ACHN (cell line): ENCODE measurements around the gene HSF2BP.
A peak's percentile ranks its signal among the peaks of the same experiment; 100 is the strongest.
"Not testable (repeated sequence)": the region's sequence is repeated elsewhere in the genome, so short reads cannot be mapped to it uniquely, and the experiment has no call there.

Experiments
- DNase-seq: peaks from one replicate; pipeline ENCODE4 v3.0.0-alpha.2; 2015
- in situ Hi-C: cut with HindIII; loops from 2 replicates; pipeline ENCODE4 v1.10.0; 2017; ENCODE audit warnings: low sequenced_read_pairs, low pct_ligation_motif_present, low pct_unique_long_range_greater_than_20kb

The HSF2BP gene

DNA sequence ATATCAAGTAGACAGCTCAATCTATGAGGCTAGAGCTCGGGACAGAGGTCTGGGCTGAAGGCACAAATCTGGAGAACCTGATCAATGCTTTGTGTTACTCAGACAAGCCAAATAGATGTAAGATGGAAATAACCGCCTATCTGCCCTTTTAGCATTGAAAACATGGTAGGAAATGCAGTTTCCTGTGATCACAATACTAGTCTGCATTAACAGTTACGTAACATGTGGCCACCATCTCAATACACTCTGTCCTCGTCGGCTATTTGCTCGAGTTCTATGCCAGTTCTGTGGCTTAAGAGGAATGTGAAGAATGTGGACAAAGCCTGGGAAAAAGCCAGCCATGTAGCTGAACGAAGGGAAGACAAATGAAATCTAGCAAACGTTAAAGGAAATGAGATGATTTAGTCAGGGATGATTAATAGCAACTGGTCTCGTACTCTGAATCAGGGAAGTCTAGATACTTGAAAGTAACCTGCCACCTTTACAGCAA lies 73.3 kb downstream of the HSF2BP start:
- peak; percentile 98 for DNase-seq
- in situ Hi-C loops: no loop called here

DNA sequence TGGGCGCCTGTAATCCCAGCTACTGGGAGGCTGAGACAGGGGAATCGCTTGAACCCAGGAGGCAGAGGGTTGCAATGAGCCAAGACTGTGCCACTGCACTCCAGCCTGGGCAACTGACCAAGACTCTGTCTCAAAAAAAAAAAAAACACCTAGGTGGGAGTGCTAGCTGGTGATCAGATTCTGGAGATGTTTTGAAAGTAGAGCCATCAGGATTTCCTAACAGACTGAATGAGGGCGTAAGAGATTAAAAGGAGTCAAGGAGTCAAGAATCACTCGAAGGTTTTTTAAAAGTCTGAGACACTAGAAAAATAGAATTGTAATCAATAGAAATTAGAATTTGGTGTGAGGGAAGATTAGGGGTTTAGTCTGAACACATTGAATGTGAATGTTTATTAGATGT lies 73.8 kb downstream of the HSF2BP start:
- DNase-seq: no peak
- in situ Hi-C loops: no loop called here

DNA sequence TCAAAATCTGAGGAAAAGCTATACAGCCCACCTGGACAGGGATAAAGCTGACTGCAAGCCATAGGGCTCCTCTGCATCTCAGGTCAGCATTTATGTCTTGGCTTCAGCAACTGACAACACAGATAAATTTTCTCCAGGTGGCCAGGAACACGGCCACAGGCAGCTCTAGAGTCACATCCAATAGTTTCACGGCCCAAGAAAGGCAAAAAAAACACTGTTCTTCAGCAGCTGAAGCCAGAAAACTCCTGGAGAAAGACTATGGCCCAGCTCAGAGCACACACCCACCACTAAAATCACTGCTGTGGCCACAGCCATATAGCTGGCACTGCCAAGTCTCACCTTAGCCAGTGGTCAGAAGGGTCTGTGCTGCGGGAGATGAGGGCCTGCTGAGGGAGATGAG lies 77.8 kb downstream of the HSF2BP start:
- in situ Hi-C loops: no loop called here
- no peak for DNase-seq

DNA sequence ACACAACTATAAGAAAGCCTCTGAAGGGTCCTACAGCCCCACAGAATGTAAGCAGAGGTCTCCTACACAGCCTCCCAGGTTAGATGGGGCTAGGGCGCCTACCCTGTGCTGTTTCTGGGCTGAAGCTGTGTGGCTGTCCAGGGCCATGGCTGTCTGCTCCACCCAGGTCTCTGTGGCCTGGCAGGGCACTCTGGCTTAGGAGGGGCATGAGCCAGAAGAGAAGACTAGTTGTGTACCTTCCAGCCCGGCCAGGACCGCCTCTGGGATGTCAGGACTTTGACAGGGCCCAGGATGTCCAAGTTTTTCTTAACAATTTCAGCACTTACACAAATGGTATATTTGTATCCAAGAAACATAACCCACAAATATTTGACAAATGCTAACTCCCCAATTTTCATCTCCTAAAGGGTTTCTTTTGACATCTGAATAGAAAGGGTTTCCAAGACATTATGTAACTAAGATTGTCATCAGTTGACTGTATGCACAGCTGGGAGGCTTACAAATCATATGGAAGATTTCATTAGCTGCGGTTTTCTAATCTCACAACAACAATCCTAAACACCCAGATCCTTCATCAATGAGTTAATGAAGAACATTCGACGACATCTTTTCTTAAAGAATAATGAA lies 80.5 kb downstream of the HSF2BP start:
- in situ Hi-C loops: no loop called here
- no peak for DNase-seq

DNA sequence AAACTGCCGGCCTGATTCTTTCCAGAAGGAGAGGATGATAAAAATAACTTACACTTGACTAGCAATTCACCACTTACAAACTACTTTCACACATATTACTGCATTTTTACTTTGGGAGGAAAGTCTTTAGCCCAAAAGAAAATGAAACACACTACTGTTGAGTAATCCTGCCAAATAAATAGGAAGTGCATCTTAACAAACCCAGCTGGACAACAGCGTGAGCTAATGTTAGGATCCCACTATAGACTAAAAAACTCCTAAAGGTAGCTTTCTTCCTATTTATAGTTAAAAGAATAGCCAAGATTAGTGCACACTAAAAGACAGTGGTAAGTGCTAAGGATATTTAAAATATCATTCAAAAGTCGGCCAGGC lies 83.8 kb downstream of the HSF2BP start:
- in situ Hi-C loops: no loop called here
- DNase-seq: no peak

DNA sequence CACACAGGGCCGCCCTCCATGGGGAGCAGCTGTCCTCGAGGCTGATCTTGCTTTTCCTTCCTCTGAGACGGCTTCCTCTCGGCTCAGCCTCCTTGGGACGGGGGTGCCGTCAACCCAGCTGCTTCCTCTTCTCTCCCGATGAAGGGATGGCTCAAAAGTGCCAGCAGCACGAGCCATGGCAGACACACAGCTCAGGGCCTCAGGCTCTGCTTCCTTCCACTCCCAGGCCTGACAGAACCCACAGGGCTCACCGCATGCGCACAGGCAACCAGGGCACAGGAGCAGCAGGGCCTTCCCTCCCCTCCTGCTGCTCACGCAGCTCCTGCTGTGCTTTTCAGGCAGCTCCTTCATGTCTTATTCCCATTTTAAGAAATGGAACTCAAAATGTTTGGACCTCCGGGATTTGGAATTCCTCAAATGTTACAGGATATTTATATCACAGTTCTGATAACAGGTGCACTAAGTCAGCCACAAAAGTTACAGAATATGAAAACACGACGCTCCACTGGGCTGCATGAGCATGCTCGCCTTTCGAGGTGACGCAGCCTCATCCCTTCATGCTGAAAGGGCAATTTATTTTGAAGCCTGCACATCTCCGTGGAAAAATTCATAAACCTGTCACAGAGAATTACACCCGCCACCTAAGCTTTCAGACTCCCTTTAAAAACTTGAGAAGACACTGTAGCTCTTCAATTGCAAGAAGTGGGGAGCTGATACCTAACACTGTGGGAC lies 84.4 kb downstream of the HSF2BP start:
- DNase-seq: no peak
- in situ Hi-C loops: no loop called here

DNA sequence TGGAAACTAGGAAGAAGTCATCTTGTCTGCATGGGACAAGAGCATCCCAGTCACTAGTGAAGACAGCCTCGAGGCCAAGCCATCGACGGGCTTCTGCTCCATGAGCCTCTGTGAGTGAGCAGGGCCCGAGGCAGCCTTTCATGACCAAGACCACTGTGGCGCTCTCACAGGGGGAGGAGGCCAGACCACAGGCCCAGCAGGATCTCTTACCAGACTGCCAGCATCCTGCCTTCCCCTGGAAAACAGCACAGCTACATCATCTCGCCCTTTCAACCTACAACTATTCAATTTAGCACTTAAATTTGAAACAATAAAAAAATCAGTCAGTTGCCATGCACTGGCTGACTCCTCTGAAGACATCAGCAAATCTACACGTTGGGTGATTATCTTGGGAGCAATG lies 85.4 kb downstream of the HSF2BP start:
- in situ Hi-C loops: no loop called here

DNA sequence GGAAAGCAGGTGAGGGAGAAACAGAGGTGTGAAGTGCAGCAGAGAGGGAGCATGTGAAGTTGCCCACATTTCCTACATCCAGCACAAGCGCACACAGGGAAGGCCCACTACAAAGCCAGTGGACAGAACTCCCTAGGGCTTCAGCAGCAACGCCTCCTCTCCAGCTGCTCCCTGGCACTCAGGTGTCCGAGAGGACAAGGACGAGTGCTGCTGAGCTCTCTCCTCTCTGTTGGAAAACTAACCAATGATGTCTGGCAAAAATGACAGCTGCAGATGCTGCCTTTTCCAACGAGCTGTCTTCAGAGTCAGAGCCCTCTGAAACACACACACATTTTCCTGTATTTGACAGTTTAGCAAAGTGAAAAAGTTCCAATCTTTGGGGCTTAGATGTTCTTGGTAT lies 86.8 kb downstream of the HSF2BP start:
- in situ Hi-C loops: no loop called here
- DNase-seq: no peak

More for the DNA sequence above, 85.4 kb downstream of the HSF2BP start:
- DNase-seq: no peak

DNA sequence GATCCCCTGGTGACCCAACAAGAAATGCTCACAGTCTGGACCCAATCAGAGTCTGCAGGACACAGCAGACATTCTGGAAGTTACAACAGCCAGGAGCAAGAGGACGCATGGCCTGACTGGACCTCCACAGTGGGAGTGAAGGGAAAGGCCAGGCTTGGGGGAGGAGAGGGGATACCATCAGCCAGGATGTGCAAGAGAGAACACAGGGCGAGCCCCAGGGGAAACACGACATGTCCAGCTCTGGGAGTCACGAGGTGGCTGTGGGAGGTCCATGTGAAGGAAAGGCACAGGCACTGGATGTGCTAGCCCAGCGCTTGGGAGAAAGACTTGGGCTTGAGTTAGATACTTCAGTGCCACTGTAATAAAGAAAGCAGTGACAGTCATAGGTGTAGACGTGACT lies 87.3 kb downstream of the HSF2BP start:
- DNase-seq: no peak
- in situ Hi-C loops: no loop called here

DNA sequence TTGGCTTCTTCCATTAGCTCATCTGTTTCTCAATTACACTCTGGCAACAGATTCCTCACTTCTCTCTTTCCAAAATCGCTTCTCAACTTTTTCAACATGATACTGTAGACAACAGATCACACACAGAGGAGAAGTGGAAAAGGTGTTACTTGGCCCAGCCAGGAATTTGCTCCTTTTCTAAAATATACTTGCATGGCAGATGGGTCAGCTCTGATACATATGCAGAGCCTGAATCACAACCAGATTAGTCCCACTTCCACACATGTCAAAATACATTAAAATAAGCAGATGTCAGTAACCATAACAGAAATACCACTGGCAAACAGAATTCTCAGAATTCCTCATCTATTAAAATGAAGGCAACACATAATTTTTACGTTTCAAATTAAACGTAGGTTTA lies 89.1 kb downstream of the HSF2BP start:
- DNase-seq, in situ Hi-C loops: not testable (repeated sequence)

DNA sequence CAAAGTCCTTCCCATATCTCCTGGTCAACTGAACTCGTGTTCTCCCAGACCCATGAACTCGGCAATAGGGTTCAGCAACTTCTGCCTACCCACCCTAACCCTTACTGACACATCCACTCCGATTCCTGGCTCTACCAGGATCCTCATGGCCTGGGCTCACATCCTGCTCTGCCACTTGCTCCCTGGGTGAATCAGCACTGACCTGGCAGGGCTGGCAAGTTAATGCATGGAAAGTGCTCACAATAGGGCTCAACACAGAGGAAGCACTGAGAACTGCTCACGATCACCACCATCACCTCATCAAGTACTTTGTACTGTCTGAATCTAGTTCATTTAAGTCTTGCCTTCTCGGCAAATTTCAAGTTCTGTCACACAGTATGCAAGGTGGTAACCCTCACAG lies 96.8 kb downstream of the HSF2BP start:
- in situ Hi-C loops, DNase-seq: not testable (repeated sequence)

DNA sequence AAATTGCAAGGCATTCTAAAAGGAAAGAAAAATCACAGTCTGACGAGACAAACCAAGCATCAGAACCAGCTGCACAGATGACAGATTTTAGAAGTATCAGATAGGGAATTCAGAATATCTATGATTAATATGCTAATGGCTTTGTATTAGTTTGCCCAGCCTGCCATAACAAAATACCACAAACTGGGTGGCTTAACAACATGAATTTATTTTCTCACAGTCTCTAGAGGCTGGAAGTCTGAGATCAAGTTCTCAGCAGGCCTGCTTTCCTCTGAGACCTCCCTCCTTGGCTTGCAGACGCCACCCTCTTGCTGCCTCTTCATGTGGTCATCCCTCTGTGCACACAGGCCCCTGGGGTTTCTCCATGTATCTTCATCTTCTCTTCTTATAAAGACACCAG lies 118.7 kb downstream of the HSF2BP start:
- in situ Hi-C loops, DNase-seq: not testable (repeated sequence)

DNA sequence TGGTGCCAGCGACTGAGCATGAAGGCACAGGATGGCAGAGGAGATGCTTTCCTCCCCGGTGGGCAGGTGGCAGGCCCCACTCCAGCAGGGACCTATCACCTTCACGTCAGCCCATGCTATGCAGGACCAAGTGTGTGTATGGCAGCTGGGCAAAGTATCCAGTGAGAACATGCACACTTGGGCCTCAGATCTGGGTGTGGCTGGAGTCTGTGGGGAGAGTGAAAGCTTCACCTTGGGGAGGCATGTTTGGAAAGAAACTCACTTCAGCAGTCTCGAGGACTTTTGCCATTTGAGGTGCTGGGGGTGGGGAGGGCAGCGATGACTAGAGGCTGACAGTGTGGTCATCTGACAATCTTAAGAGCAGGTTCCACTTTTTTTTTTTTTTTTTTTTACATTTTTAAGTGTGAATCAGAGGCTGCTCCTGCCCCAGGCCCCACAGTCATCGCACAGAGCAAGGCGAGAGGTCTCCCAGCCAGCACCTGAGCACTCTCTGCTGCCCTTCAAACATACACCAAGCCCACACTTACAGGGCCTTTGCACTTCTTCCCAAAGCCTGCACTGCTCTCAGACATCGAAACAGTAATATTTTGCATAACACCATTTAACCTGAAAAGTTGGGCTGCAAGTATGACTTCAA lies 136.7 kb downstream of the HSF2BP start:
- DNase-seq, in situ Hi-C loops: not testable (repeated sequence)

DNA sequence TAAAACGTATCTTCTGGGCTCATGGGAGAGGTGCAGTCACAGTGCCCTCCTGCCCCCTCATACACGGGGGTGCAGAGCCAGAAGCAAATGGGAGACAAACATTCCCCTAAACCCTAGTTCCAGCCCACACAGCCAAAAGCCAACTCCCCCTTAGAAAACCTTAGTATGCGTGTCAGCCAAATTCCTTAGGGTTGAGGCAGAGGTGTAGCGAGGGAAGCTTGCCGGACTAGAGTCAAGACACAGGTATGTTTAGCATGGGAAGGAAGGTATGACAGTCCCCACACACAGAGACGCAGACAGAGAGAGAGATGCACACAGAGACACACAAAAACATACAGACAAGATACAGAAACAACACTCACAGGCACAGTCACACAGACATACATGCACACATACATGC lies 141.6 kb downstream of the HSF2BP start:
- in situ Hi-C loops, DNase-seq: not testable (repeated sequence)

DNA sequence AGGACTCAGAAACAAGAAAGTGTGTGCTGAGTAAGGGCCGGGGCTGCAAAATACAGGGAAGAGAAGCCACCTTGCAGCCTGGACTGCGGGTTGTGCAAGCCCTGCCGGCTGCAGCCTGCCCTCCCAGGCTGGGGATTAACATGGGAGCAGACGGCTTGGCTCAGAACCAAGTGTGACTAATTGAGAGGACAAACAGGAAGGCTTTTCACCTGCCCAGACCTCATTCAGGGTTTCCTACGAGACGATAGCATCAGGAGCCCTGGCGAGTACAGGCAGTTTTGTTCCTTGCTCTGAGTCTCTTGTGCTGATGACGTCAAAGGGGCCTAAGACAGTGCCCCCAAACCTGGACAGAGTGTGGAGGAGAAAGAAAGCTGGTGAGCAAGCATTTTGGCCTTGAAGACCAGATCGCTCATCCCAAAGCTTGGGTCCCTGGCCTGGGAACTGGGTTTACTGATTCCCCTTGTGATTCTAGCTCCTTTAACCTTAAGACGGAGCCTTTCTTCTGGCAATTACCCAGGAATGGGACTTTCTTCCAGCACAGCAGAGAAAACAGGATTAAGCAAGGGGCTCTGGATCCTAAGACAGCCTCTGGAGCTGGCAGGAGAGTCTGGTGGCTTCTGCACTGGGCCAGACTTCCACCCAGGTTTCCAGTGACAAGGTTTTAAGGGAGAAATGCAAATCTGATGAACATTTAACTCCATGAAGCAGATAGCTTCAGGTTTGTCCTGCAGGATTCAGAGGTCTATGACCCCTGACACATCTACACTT lies 142.2 kb downstream of the HSF2BP start:
- DNase-seq, in situ Hi-C loops: not testable (repeated sequence)

DNA sequence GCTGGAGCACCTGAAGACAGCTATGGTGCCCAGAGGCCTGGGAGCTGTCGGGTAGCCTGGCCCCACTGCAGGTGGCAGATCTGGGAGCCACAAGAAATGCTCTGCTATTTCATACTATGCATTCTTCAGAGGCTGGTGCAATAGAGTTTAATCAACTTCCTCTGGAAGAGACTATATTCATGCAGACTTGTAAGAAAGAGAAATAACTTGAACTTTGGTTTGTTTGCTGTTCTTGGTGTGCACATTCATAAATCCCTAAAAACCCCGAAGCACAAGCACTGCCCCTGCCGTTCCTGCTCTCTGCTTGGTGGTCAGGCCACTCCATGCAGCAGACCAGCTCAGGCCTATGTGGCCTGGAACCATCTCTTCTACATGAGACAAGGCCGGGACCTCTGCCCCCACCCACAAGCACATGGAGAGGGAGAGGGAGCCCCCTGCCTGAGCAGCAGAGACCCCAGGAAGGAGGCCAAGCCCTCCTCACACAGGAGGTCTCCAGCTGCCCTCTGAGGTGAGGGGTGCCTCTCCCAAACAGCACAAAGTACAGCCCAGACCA lies 142.9 kb downstream of the HSF2BP start:
- DNase-seq, in situ Hi-C loops: not testable (repeated sequence)

DNA sequence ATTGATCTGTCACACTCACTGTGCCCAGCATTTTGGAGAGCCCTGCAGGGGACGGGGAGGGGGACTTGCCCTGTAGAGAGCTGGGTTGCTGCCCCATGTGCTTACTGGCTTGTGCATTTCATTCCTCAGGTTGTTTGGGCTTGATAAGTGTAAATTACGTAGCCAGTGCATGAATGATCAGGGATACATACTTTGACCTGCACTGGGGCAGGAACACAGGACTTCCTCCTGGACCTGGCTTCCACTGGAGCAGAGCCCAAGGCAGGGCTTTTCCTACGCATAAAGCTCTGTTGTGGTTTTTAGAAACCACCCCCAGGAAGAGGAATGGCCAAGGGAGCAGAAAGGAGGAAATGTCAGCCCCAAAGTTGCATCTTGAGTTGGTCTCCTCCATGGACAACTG lies 144.5 kb downstream of the HSF2BP start:
- in situ Hi-C loops, DNase-seq: not testable (repeated sequence)

DNA sequence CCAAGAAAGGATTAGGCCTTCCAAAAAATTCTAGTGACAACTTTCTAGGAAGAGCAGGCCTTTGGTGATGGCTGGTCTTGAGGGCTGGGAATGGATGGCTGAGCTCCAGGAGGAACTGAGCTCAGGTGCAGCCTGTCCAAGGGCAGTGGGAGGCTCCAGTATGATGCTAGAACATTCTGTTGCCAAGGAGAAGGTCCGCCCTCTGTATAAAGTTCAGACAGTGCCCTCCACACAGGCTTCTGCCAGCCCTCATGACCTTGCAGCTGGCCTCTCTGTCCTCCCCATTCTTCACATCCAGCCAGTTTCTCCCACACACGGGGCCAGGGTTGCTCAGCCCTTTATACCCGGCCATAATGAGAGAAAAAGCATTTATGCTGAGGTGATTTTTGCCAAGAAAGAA lies 146.3 kb downstream of the HSF2BP start:
- DNase-seq, in situ Hi-C loops: not testable (repeated sequence)

DNA sequence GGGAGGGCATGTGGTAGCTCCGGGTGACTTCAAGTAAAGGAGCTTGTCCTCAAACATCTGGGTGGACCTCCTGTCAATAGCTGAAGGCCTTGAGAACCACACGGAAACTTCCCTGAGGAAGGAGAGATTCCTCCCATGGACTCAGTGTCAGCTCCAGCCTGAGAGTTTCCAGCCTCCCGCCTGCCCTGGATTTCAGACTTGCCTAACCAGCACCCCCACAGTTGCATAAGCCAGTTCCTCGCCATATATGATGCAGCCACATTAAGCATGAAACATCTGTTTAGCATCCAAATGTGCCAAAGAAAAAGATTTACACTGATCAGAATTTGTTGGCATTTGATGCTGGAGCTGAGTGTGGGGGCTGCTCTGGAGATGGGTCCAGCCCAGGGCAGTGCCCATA lies 148.1 kb downstream of the HSF2BP start:
- DNase-seq, in situ Hi-C loops: not testable (repeated sequence)
